Stimulated activated CD8-positive, alpha-beta memory T cell treated with anti-CD3 and anti-CD28 coated beads, Interleukin-15, amount 100 ng/mL, for 48 hours (primary cell): Measurements from ENCODE around the gene ADAMTSL2.

Source experiments
- DNase-seq, 2 donors: peaks; one replicate each; pipeline ENCODE4 v3.0.0-alpha.2; 2020; ENCODE audit warnings: low read depth in 2 of 2

ADAMTSL2 gene

GRCh38 chr9:133575186-133576030 lies 40.9 kb downstream of the ADAMTSL2 start:
- DNase-seq, result no peak

GRCh38 chr9:133576031-133576874 lies 41.7 kb downstream of the ADAMTSL2 start:
- no peak for DNase-seq

GRCh38 chr9:133576875-133577736 lies 42.6 kb downstream of the ADAMTSL2 start:
- no peak for DNase-seq

GRCh38 chr9:133577737-133578112 lies 43.2 kb downstream of the ADAMTSL2 start:
- DNase-seq, result no peak

- DNase-seq, result no peak
Observed at GRCh38 chr9:133578524-133579441, 44.3 kb downstream of the ADAMTSL2 start.

- DNase-seq, result no peak
Observed at GRCh38 chr9:133579601-133580418, 45.3 kb downstream of the ADAMTSL2 start.

GRCh38 chr9:133580419-133580738 lies 45.9 kb downstream of the ADAMTSL2 start:
- no peak for DNase-seq

GRCh38 chr9:133581011-133581410 lies 46.5 kb downstream of the ADAMTSL2 start:
- no peak for DNase-seq

- DNase-seq, result no peak
Observed at GRCh38 chr9:133581513-133582343, 47.2 kb downstream of the ADAMTSL2 start.

- no peak for DNase-seq
Observed at GRCh38 chr9:133582501-133583045, 48.1 kb downstream of the ADAMTSL2 start.

- DNase-seq, result no peak
Observed at GRCh38 chr9:133583111-133583510, 48.6 kb downstream of the ADAMTSL2 start.

GRCh38 chr9:133583586-133583985 lies 49.1 kb downstream of the ADAMTSL2 start:
- no peak for DNase-seq

GRCh38 chr9:133584167-133584558 lies 49.7 kb downstream of the ADAMTSL2 start:
- DNase-seq, result no peak

- DNase-seq, result no peak
Observed at GRCh38 chr9:133584559-133585476, 50.3 kb downstream of the ADAMTSL2 start.

GRCh38 chr9:133585481-133586351 lies 51.2 kb downstream of the ADAMTSL2 start:
- no peak for DNase-seq

- no peak for DNase-seq
Observed at GRCh38 chr9:133587051-133587450, 52.5 kb downstream of the ADAMTSL2 start.

- no peak for DNase-seq
Observed at GRCh38 chr9:133587466-133587865, 53.0 kb downstream of the ADAMTSL2 start.
